Osteoblast (primary cell): Measurements from ENCODE around the gene LRBA. TPM values are rescaled to one million over a fixed set of nuclear protein-coding genes. Genes with fewer than 3 reads are reported as not detected.

Source experiments
- DNase-seq: peaks from one replicate; pipeline ENCODE4 v3.0.0; 2011; ENCODE audit warnings: low spot score, mixed read lengths; ENCODE audit not compliant: insufficient read length; ENCODE audit errors: missing footprints
- H2AFZ ChIP-seq: 2 replicates; pipeline ENCODE4 v1.6.0; 2011; ENCODE audit warnings: mild to moderate bottlenecking, low read length
- H3K27ac ChIP-seq: 2 replicates; pipeline ENCODE4 v1.5.1; 2011; ENCODE audit warnings: mild to moderate bottlenecking, low read depth, low read length, moderate library complexity
- H3K27me3 ChIP-seq: 2 replicates; pipeline ENCODE4 v1.6.0; 2012; ENCODE audit warnings: mild to moderate bottlenecking, control low read depth, inconsistent platforms, low read length, moderate library complexity; ENCODE audit not compliant: insufficient read depth
- H3K36me3 ChIP-seq: 2 replicates; pipeline ENCODE4 v1.5.1; 2011; ENCODE audit warnings: mild to moderate bottlenecking, low read length, control low read depth, moderate library complexity; ENCODE audit not compliant: insufficient read depth
- H3K4me1 ChIP-seq: 2 replicates; pipeline ENCODE4 v1.5.1; 2011; ENCODE audit warnings: mild to moderate bottlenecking, low read length, control low read depth, moderate library complexity; ENCODE audit not compliant: insufficient read depth
- H3K4me2 ChIP-seq: 2 replicates; pipeline ENCODE4 v1.6.0; 2011; ENCODE audit warnings: mild to moderate bottlenecking, low read length; ENCODE audit not compliant: insufficient read depth
- H3K4me3 ChIP-seq: fragments of 200-600 bp; sonication (generic); 3 replicates; pipeline ENCODE4 v1.5.1; 2012; ENCODE audit warnings: mild to moderate bottlenecking, low read length, inconsistent platforms; ENCODE audit not compliant: insufficient read depth
- H3K79me2 ChIP-seq: 2 replicates; pipeline ENCODE4 v1.6.0; 2012; ENCODE audit warnings: mild to moderate bottlenecking, low read length, control low read depth, inconsistent platforms; ENCODE audit not compliant: insufficient read depth
- H3K9me3 ChIP-seq: 2 replicates; pipeline ENCODE4 v1.5.1; 2011; ENCODE audit warnings: low read depth, low read length, control low read depth
- H4K20me1 ChIP-seq: 2 replicates; pipeline ENCODE4 v1.6.0; 2012; ENCODE audit warnings: mild to moderate bottlenecking, low read length, control low read depth; ENCODE audit not compliant: insufficient read depth
- CTCF ChIP-seq: IDR thresholded peaks from 2 replicates; pipeline ENCODE4 v1.5.1; 2011; ENCODE audit warnings: mild to moderate bottlenecking, low read depth, low read length, moderate library complexity; ENCODE audit errors: extremely low read depth
- total RNA-seq: library from RNA; depleted of rRNA; stranded (reverse); fragments of >200 nt; gene quantifications from 2 replicates; pipeline ENCODE4 v1.2.3, GENCODE V29; 2012

The LRBA gene
- total RNA-seq, 1 donor, result 67.3 TPM

- Histone ChIP-seq H4K20me1 (no peaks in the 10 kb centered on the region), H3K27me3 (no peaks in the 10 kb centered on the region), H3K9me3 (no peaks in the 10 kb centered on the region), H3K4me3 (no peak overlapping the region), H3K79me2 (no peaks in the 10 kb centered on the region), H3K4me2 (no peak overlapping the region), H3K4me1 (peaks cover 11% of the 10 kb centered on the region), H3K36me3 (no peaks in the 10 kb centered on the region), H2AFZ (no peak overlapping the region), H3K27ac (no peak overlapping the region)
- TF ChIP-seq CTCF, result no peak
- no peak for DNase-seq
Measured at GRCh38 chr4:150773729-150774449, 241.2 kb downstream of the LRBA start.

GRCh38 chr4:150773032-150773431, 242.1 kb downstream of the LRBA start:
- Histone ChIP-seq H3K4me1 (peaks cover 15% of the 10 kb centered on the region), H3K27ac (no peak overlapping the region), H3K27me3 (no peaks in the 10 kb centered on the region), H3K4me2 (no peak overlapping the region), H3K79me2 (no peaks in the 10 kb centered on the region), H3K4me3 (no peak overlapping the region), H2AFZ (no peak overlapping the region), H3K36me3 (no peaks in the 10 kb centered on the region), H4K20me1 (no peaks in the 10 kb centered on the region), H3K9me3 (no peaks in the 10 kb centered on the region)
- TF ChIP-seq CTCF, result no peak
- no peak for DNase-seq

- H3K27me3 ChIP-seq, result no peaks in the 10 kb centered on the region
- no peaks in the 10 kb centered on the region for H3K79me2 ChIP-seq
- no peaks in the 10 kb centered on the region for H3K36me3 ChIP-seq
- no peak overlapping the region for H3K4me2 ChIP-seq
- no peaks in the 10 kb centered on the region for H3K9me3 ChIP-seq
- H3K27ac ChIP-seq, result no peak overlapping the region
- peaks cover 15% of the 10 kb centered on the region for H3K4me1 ChIP-seq
- no peak for DNase-seq
- TF ChIP-seq CTCF, result no peak
- H3K4me3 ChIP-seq, result no peak overlapping the region
- H2AFZ ChIP-seq, result no peak overlapping the region
- H4K20me1 ChIP-seq, result no peaks in the 10 kb centered on the region
Measured at GRCh38 chr4:150771382-150771781, 243.7 kb downstream of the LRBA start.

GRCh38 chr4:150769845-150770244, 245.2 kb downstream of the LRBA start:
- Histone ChIP-seq H3K79me2 (no peaks in the 10 kb centered on the region), H3K4me3 (no peak overlapping the region), H3K4me1 (peaks cover 15% of the 10 kb centered on the region), H3K27me3 (no peaks in the 10 kb centered on the region), H3K9me3 (no peaks in the 10 kb centered on the region), H3K27ac (peak overlapping the region; percentile 3), H3K4me2 (peak overlapping the region; percentile 8), H4K20me1 (no peaks in the 10 kb centered on the region), H2AFZ (no peak overlapping the region), H3K36me3 (no peaks in the 10 kb centered on the region)
- DNase-seq, result peak; percentile 27
- TF ChIP-seq CTCF, result no peak
